NT2/D1 (cell line): ENCODE results near the gene DRAM2.

ENCODE experiments used
- DNase-seq: peaks from one replicate; pipeline ENCODE4 v3.0.0-alpha.2; 2011; ENCODE audit warnings: low read depth, low spot score
- H3K27me3 ChIP-seq: 2 replicates; pipeline ENCODE4 v1.6.0; 2011; ENCODE audit warnings: mild to moderate bottlenecking; ENCODE audit not compliant: insufficient read length, insufficient read depth
- H3K36me3 ChIP-seq: 2 replicates; pipeline ENCODE4 v1.6.1; 2011; ENCODE audit warnings: mild to moderate bottlenecking, low read length, mixed read lengths; ENCODE audit not compliant: insufficient read depth, insufficient read length
- H3K4me1 ChIP-seq: 2 replicates; pipeline ENCODE4 v1.5.1; 2011; ENCODE audit not compliant: insufficient read depth, insufficient read length
- H3K4me3 ChIP-seq: 2 replicates; pipeline ENCODE4 v1.5.1; 2011; ENCODE audit warnings: low read depth; ENCODE audit not compliant: insufficient read length
- H3K9ac ChIP-seq: 2 replicates; pipeline ENCODE4 v1.6.0; 2011; ENCODE audit warnings: low read depth; ENCODE audit not compliant: insufficient read length
- H3K9me3 ChIP-seq: 2 replicates; pipeline ENCODE4 v1.5.1; 2011; ENCODE audit warnings: mild to moderate bottlenecking, low read length; ENCODE audit not compliant: insufficient read depth
- SUZ12 ChIP-seq: IDR thresholded peaks from 2 replicates; pipeline ENCODE4 v1.6.1; 2011; ENCODE audit not compliant: insufficient read length, insufficient read depth; ENCODE audit errors: extremely low read depth
- YY1 ChIP-seq: IDR thresholded peaks from 2 replicates; pipeline ENCODE4 v1.6.1; 2011; ENCODE audit not compliant: insufficient read length, insufficient read depth
- ZNF274 ChIP-seq: IDR thresholded peaks from 2 replicates; pipeline ENCODE4 v1.6.1; 2011; ENCODE audit warnings: mild to moderate bottlenecking, low read depth, low read length

Gene DRAM2

DNA sequence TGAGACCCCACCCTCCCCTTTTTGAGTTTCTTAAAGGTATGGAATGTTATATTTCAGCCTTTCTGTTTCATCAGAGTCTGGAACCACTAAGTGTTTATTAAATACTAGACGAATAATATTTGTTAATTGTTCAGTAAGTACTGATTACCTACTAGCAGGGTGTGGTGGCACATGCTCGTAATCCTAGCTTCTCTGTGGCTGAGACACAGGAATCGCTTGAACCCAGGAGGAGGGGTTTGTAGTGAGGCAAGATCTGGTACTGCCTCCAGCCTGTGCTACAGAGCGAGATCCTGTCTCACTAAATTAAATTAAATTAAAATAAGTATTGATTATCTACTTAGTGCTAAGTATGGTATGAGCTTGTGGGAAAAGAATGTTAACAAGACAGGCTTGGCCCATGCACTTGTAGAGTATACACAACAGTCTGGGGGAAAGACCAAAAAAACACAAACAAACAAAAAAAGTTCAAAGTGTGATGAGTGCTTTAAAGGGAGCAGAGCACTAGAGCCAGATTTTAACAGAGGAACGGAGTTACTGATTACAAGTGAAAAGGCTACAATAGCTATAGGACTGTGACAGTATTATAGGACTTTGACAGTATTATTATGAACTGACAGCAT lies 2.6 kb upstream of the DRAM2 start:
- no peak for TF ChIP-seq SUZ12
- no peak for TF ChIP-seq YY1
- TF ChIP-seq ZNF274: no peak
- Histone ChIP-seq H3K9ac (no peak overlapping the region), H3K4me3 (no peak overlapping the region), H3K36me3 (peaks cover 15% of the 10 kb centered on the region), H3K9me3 (no peaks in the 10 kb centered on the region), H3K27me3 (no peaks in the 10 kb centered on the region), H3K4me1 (no peaks in the 10 kb centered on the region)
- no peak for DNase-seq

DNA sequence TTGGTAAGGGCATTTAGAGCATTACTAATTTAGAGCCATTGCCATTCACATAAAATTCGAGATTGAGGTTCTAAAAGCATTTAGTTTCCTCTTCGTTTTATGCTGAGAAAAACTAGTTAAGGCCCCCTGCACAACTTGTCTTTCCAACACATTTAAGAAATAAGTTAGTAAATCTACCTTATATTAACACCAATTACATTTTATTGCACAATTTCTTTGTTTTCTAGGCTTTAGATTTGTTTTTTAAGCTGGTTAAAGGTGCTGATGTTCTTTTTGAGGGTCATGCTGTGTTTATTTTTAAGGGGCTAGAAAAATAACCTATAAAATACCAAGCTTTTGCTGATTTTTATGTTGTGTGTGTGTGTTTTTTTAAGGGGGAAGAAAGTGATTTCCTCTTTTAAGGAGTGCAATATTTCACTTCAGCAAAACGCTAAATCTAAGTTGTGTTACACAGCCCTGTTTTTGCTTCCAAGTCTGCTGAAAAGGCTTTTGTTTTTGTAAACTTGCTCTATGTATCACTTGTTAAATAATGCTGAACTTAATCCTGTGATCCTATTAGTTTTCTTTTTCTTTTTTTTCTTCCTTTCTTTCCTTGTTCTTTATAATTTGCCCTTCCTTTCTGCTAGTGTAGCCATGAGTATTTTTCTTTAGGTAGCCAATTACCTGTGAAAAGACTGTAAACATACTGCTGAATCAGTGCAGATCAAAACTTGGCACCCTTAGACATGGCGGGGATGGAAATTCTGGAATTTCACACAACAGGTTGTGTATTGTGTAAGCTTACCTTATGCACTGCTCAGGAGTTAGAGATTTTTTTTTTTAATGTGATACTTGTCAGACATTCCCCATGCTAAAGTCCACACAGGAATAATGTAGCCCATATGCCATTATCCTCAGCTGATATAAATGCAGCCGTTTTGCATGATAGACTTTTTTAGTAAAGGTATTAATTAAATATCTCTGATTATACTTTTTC lies 1.6 kb upstream of the DRAM2 start:
- DNase-seq: no peak
- peaks cover 17% of the 10 kb centered on the region for H3K36me3 ChIP-seq
- H3K4me3 ChIP-seq: peak overlapping the region; percentile 96
- TF ChIP-seq SUZ12 (no peak), ZNF274 (no peak), YY1 (no peak)
- peak overlapping the region; percentile 98 for H3K9ac ChIP-seq
- H3K27me3 ChIP-seq: no peaks in the 10 kb centered on the region
- H3K9me3 ChIP-seq: no peaks in the 10 kb centered on the region
- H3K4me1 ChIP-seq: no peaks in the 10 kb centered on the region

DNA sequence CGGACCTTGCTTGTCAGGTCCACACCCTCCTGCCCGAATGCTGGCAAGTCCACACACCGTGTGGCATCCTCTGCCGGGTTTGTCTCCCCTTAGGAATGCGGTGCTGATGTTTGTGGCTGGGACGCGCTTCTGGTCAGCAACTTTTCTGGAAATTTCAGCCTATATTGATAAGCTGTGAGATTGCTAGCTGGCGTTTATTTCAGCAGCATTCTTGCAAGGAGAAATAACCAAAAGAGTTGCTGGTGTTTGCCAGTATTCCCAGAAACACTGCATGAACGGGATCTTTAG lies 731 bp upstream of the DRAM2 start:
- Histone ChIP-seq H3K4me1 (no peaks in the 10 kb centered on the region), H3K4me3 (peak overlapping the region; percentile 96), H3K27me3 (no peaks in the 10 kb centered on the region), H3K9me3 (no peaks in the 10 kb centered on the region), H3K9ac (peak overlapping the region; percentile 98), H3K36me3 (peaks cover 23% of the 10 kb centered on the region)
- DNase-seq: peak; percentile 35
- TF ChIP-seq SUZ12: no peak
- no peak for TF ChIP-seq ZNF274
- TF ChIP-seq YY1: no peak

DNA sequence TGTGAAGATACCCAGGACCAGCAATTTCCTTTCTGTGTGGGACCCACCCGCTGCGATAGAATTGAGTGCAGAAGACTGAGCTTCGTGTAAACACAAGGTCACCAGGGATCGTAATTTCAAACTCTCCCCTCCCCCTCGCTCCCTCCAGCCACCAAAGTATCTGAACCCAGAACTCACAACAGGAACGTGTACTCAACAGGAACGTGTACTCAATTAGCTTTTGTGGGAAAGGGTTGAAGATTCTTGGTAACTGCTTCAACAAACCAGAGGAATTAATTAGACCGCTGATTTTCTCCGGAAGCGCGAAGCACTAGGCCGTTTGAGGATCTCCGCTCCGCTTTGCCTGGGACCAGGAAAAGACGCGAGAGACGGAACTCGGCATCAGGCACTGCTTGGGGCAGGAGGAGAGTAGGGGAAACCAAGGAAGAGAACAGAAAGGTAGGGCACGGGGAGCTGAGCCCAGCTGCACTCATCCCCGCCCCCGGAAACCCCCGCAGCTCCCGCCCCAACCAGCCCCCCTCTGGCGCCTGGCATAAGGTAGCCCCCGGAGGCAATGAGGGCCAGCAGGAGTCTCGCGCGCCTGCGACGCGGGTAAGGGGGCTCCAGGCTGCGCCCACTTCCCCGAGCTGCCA lies 453 bp downstream of the DRAM2 start:
- DNase-seq: peak; percentile 44
- H3K9me3 ChIP-seq: no peaks in the 10 kb centered on the region
- no peaks in the 10 kb centered on the region for H3K27me3 ChIP-seq
- H3K4me3 ChIP-seq: peak overlapping the region; percentile 96
- peaks cover 28% of the 10 kb centered on the region for H3K36me3 ChIP-seq
- no peaks in the 10 kb centered on the region for H3K4me1 ChIP-seq
- peak overlapping the region; percentile 98 for H3K9ac ChIP-seq
- TF ChIP-seq ZNF274 (no peak), SUZ12 (no peak), YY1 (no peak)

DNA sequence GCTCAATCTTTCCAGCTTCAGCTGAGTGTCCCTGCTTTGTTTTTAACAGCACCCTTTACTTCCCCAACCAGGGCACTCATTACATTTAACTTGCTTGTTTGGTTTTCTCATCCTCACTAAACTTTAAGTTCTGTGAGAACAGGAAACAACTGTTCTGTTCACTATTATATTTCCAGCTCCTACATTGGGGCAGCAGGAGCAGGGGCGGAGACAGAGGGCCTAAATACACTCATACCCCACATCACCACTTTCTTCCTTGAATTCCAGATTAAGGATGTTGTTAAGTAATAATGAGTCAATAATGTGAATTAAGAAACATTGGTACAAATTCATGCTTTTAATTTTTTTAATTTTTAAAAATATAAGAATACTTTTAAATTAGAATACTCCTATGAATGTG lies 6.0 kb downstream of the DRAM2 start:
- Histone ChIP-seq H3K4me3 (no peak overlapping the region), H3K9me3 (no peaks in the 10 kb centered on the region), H3K4me1 (no peaks in the 10 kb centered on the region), H3K27me3 (no peaks in the 10 kb centered on the region), H3K36me3 (peaks cover 50% of the 10 kb centered on the region), H3K9ac (no peak overlapping the region)
- no peak for DNase-seq
- no peak for TF ChIP-seq YY1
- TF ChIP-seq ZNF274: no peak
- no peak for TF ChIP-seq SUZ12

DNA sequence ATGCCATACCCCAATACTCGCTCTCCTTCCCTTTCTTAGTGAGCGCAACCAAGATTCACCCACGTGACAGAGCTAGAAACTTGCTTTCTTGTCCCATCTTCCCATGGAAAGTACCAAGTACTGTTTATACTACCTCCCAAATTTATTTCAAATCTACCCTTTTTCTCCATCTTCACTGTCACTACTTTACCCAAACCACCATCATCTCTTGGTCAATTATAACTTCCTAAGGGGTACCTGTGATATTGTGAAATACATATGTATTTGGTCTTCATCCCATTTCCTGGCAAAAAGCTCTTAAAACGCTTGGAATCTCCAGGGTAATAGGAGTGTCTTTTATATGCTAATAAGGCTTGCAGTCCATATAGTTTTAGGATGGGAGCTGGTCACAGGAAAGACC lies 8.2 kb downstream of the DRAM2 start:
- Histone ChIP-seq H3K4me1 (no peaks in the 10 kb centered on the region), H3K9ac (no peak overlapping the region), H3K36me3 (peaks cover 55% of the 10 kb centered on the region), H3K27me3 (no peaks in the 10 kb centered on the region), H3K4me3 (no peak overlapping the region), H3K9me3 (no peaks in the 10 kb centered on the region)
- TF ChIP-seq YY1 (no peak), ZNF274 (no peak), SUZ12 (no peak)
- DNase-seq: no peak

DNA sequence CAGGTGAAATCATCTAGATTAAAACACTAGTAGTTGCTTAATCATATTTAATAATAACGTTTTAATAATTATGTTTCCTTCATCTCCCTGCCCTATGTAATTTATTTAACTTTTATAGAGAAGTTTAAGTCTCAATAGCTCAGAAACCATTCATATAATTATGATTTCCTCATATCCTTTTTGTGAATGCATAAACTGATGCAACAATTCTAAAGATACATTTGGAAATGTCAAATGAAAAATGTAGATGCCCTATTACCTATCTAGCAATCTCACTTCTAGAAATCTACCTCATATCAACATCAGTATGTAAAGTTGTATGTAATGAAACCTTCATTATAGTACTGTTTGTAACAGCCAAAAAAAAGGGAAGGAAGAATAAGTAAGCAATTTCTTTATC lies 10.5 kb downstream of the DRAM2 start:
- TF ChIP-seq ZNF274: no peak
- Histone ChIP-seq H3K9ac (no peak overlapping the region), H3K4me1 (no peaks in the 10 kb centered on the region), H3K9me3 (no peaks in the 10 kb centered on the region), H3K27me3 (no peaks in the 10 kb centered on the region), H3K36me3 (peaks cover 56% of the 10 kb centered on the region), H3K4me3 (no peak overlapping the region)
- no peak for DNase-seq
